Measurements from ENCODE around the gene PKP2. TPM values are rescaled to one million over a fixed set of nuclear protein-coding genes. Genes with fewer than 3 reads are reported as not detected.

The PKP2 gene
- total and polyA plus RNA-seq, 2 of the 13 experiments (the other 11 are each of a cell fraction or from before 2014, with no cell fraction given): 15.1 to 25.3 TPM

DNA sequence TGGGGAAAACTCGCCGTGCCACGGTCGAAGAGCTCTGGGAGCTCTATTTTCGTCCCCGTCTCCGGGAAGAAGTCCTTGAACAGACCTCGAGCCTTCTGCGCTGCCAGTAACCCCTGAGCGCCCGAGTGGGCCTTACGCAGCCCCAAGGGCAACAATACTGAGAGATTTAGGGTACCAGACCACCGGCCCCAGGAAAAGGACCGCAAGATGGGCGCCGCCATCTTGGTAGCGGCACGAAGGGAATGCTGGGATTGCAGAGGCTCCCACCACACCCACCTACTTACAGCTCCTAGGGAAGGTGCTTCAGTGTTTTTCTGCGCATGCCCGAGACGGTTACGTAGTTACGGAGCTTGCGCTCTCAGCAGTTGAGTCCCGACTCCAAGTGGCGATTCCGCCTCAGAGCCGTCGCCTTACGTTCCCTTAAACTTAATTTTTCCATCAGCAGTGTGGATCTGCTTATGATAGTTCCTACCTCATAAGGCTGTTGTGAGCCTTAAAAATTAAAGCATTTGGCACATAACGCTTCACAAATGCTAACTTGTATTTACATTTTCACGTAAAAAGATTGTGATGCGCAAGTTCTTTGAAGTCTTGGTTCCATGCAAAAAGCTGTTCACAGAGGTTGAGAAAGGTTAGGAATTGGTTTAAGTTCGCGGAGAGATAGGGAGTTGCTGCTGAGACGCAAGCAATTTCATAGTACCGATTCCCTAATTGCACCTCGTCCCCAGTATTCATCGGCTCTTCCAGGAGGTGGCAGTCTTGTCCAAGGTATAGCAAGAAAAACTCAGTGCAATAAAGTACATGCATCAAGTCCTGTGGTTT, 140.7 kb downstream of the PKP2 start, which contains the start of gene YARS2 (continued):
- TF ChIP-seq, protein P1, sequence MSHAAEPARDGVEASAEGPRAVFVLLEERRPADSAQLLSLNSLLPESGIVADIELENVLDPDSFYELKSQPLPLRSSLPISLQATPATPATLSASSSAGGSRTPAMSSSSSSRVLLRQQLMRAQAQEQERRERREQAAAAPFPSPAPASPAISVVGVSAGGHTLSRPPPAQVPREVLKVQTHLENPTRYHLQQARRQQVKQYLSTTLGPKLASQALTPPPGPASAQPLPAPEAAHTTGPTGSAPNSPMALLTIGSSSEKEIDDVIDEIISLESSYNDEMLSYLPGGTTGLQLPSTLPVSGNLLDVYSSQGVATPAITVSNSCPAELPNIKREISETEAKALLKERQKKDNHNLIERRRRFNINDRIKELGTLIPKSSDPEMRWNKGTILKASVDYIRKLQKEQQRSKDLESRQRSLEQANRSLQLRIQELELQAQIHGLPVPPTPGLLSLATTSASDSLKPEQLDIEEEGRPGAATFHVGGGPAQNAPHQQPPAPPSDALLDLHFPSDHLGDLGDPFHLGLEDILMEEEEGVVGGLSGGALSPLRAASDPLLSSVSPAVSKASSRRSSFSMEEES (CRISPR knock-in tag; IDR thresholded peaks at IDR 0.05): no peak
- TF ChIP-seq ZNF205 (CRISPR knock-in tag; IDR thresholded peaks at IDR 0.05): no peak
- TF ChIP-seq ZNF34 (CRISPR knock-in tag; IDR thresholded peaks at IDR 0.05; ENCODE audit: borderline replicate concordance): no peak
- TF ChIP-seq, protein P2, sequence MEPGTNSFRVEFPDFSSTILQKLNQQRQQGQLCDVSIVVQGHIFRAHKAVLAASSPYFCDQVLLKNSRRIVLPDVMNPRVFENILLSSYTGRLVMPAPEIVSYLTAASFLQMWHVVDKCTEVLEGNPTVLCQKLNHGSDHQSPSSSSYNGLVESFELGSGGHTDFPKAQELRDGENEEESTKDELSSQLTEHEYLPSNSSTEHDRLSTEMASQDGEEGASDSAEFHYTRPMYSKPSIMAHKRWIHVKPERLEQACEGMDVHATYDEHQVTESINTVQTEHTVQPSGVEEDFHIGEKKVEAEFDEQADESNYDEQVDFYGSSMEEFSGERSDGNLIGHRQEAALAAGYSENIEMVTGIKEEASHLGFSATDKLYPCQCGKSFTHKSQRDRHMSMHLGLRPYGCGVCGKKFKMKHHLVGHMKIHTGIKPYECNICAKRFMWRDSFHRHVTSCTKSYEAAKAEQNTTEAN (CRISPR knock-in tag; conservative IDR thresholded peaks at IDR 0.05): 0 out of 2 replicates have a peak, but pooled peaks have one; percentile 10
- TF ChIP-seq MAF1 (CRISPR knock-in tag; IDR thresholded peaks at IDR 0.05; ENCODE audit: borderline replicate concordance): no peak
- TF ChIP-seq KAT7 (CRISPR knock-in tag; IDR thresholded peaks at IDR 0.05; ENCODE audit: borderline replicate concordance): no peak
- no peak; the same call in 1 of the 2 replicates for TF ChIP-seq NR2C2 (CRISPR knock-in tag; IDR thresholded peaks at IDR 0.05; ENCODE audit: borderline replicate concordance)
- TF ChIP-seq TCF7 (IDR thresholded peaks at IDR 0.05; ENCODE audit: low read depth): no peak
- TF ChIP-seq, protein P3, sequence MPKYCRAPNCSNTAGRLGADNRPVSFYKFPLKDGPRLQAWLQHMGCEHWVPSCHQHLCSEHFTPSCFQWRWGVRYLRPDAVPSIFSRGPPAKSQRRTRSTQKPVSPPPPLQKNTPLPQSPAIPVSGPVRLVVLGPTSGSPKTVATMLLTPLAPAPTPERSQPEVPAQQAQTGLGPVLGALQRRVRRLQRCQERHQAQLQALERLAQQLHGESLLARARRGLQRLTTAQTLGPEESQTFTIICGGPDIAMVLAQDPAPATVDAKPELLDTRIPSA (CRISPR knock-in tag; IDR thresholded peaks at IDR 0.05; ENCODE audit: borderline replicate concordance): no peak
- TF ChIP-seq KLF6 (CRISPR knock-in tag; IDR thresholded peaks at IDR 0.05): peak; percentile 88
- no peak for TF ChIP-seq GPN1 (CRISPR knock-in tag; IDR thresholded peaks at IDR 0.05; ENCODE audit: borderline replicate concordance)
- TF ChIP-seq RCOR2 (CRISPR knock-in tag; IDR thresholded peaks at IDR 0.05): no peak
- peak; percentile 90 for TF ChIP-seq GATAD1 (CRISPR knock-in tag; IDR thresholded peaks at IDR 0.05)
- no peak; the same call in 1 of the 2 replicates for TF ChIP-seq ZNF501 (CRISPR knock-in tag; IDR thresholded peaks at IDR 0.05)
- TF ChIP-seq, protein P4, sequence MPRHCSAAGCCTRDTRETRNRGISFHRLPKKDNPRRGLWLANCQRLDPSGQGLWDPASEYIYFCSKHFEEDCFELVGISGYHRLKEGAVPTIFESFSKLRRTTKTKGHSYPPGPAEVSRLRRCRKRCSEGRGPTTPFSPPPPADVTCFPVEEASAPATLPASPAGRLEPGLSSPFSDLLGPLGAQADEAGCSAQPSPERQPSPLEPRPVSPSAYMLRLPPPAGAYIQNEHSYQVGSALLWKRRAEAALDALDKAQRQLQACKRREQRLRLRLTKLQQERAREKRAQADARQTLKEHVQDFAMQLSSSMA (CRISPR knock-in tag; IDR thresholded peaks at IDR 0.05): 0 out of 2 replicates have a peak, but pooled peaks have one; percentile 65
- TF ChIP-seq MAFF (IDR thresholded peaks at IDR 0.05; ENCODE audit: low read depth, low read length): no peak
- peak; percentile 46; the same call in 1 of the 2 replicates for TF ChIP-seq ZNF331 (CRISPR knock-in tag; IDR thresholded peaks at IDR 0.05)
- TF ChIP-seq TAF1 (CRISPR knock-in tag; IDR thresholded peaks at IDR 0.05): peak; percentile 96
- no peak for TF ChIP-seq FOXA1 (IDR thresholded peaks at IDR 0.05)
- no peak for TF ChIP-seq FOXA1 (CRISPR knock-in tag; IDR thresholded peaks at IDR 0.05)
- TF ChIP-seq, protein P5, sequence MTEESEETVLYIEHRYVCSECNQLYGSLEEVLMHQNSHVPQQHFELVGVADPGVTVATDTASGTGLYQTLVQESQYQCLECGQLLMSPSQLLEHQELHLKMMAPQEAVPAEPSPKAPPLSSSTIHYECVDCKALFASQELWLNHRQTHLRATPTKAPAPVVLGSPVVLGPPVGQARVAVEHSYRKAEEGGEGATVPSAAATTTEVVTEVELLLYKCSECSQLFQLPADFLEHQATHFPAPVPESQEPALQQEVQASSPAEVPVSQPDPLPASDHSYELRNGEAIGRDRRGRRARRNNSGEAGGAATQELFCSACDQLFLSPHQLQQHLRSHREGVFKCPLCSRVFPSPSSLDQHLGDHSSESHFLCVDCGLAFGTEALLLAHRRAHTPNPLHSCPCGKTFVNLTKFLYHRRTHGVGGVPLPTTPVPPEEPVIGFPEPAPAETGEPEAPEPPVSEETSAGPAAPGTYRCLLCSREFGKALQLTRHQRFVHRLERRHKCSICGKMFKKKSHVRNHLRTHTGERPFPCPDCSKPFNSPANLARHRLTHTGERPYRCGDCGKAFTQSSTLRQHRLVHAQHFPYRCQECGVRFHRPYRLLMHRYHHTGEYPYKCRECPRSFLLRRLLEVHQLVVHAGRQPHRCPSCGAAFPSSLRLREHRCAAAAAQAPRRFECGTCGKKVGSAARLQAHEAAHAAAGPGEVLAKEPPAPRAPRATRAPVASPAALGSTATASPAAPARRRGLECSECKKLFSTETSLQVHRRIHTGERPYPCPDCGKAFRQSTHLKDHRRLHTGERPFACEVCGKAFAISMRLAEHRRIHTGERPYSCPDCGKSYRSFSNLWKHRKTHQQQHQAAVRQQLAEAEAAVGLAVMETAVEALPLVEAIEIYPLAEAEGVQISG (CRISPR knock-in tag; IDR thresholded peaks at IDR 0.05): peak; percentile 71
- TF ChIP-seq MIXL1 (CRISPR knock-in tag; IDR thresholded peaks at IDR 0.05): no peak; the same call in 1 of the 2 replicates
- no peak for TF ChIP-seq ZFAT (CRISPR knock-in tag; conservative IDR thresholded peaks at IDR 0.05)
- TF ChIP-seq GFI1 (CRISPR knock-in tag; IDR thresholded peaks at IDR 0.05; ENCODE audit: borderline replicate concordance): 0 out of 2 replicates have a peak, but pooled peaks have one; percentile 13
